Kidney (tissue), 14 donors: ENCODE results near the gene ERBIN. TPM values are rescaled to one million over a fixed set of nuclear protein-coding genes. Genes with fewer than 3 reads are reported as not detected.
"Not testable (repeated sequence)": the region's sequence is repeated elsewhere in the genome, so short reads cannot be mapped to it uniquely, and the experiment has no call there.

Source experiments
- DNase-seq, 5 donors: peaks; one replicate each; pipeline ENCODE4 v3.0.0-alpha.2; 2013 to 2020
- FAIRE-seq: peaks from 2 replicates; lab custom pipeline; 2012; peaks lifted over from hg19 to GRCh38; lab: Jason Lieb, UNC
- H3K27ac ChIP-seq, 2 donors: one replicate each; pipeline ENCODE4 v1.7.0; 2013; ENCODE audit warnings: low read depth in 2 of 2, low read length in 2 of 2, inconsistent platforms in 1 of 2
- H3K27me3 ChIP-seq: one replicate; pipeline ENCODE4 v1.7.1; 2013; ENCODE audit warnings: low read length, inconsistent platforms; ENCODE audit not compliant: control insufficient read depth, insufficient read depth
- H3K36me3 ChIP-seq, 3 donors: one replicate each; pipeline versions ENCODE4 v1.7.0 to v1.7.1; 2013; ENCODE audit warnings: low read length in 3 of 3, control low read depth in 1 of 3, inconsistent platforms in 1 of 3; ENCODE audit not compliant: insufficient read depth in 3 of 3, control insufficient read depth in 2 of 3
- H3K4me1 ChIP-seq, 3 donors: one replicate each; pipeline versions ENCODE4 v1.7.0 to v1.7.1; 2013; ENCODE audit warnings: low read length in 3 of 3, inconsistent platforms in 1 of 3, low read depth in 1 of 3; ENCODE audit not compliant: control insufficient read depth in 2 of 3, insufficient read depth in 2 of 3
- H3K4me3 ChIP-seq, 3 donors: one replicate each; pipeline versions ENCODE4 v1.7.0 to v1.8.1; 2013; ENCODE audit warnings: low read length in 3 of 3, control low read depth in 1 of 3, inconsistent platforms in 1 of 3
- H3K9ac ChIP-seq, 3 donors: one replicate each; pipeline versions ENCODE4 v1.7.0 to v1.7.1; 2013; ENCODE audit warnings: low read length in 3 of 3, control low read depth in 1 of 3, inconsistent platforms in 1 of 3
- H3K9me3 ChIP-seq, 3 donors: one replicate each; pipeline versions ENCODE4 v1.7.0 to v1.7.1; 2013; ENCODE audit warnings: low read length in 3 of 3, control low read depth in 1 of 3, inconsistent platforms in 1 of 3; ENCODE audit not compliant: control insufficient read depth in 2 of 3, insufficient read depth in 1 of 3
- CTCF ChIP-seq: IDR thresholded peaks from 3 replicates; pipeline ENCODE4 v1.5.1; 2012; ENCODE audit warnings: mild to moderate bottlenecking, moderate library complexity, borderline replicate concordance; ENCODE audit not compliant: insufficient read depth; ENCODE audit errors: extremely low read depth
- intact Hi-C: fragments of 100-400 bp; cut with DNase I; formaldehyde crosslinking; loops from one replicate; pipeline ENCODE4 v1.11.1; 2022
- polyA plus RNA-seq: library from polyadenylated mRNA; stranded (reverse); fragments of 350-450 nt; fragmentation: Illumina TruSeq; extraction: RNeasy Lipid Tissue Mini Kit (QIAGEN cat#74804); gene quantifications from one replicate; pipeline ENCODE4 v1.2.3, GENCODE V29; 2014; ENCODE audit warnings: low read depth, low replicate concordance; ENCODE audit not compliant: insufficient read depth
- total RNA-seq: library from RNA; stranded (reverse); fragmentation: NEBNext Ultra II Directional; extraction: Animal tissue kit (Norgen Biotek cat#: 25700); gene quantifications from one replicate; pipeline ENCODE4 v1.2.1, GENCODE V29; 2021
- donor health status: control.
- donor health status: control.
- donor health status: control.
- donor health status: control.
- donor health status: control.
- donor health status: DM: yes; HTN: yes; CAD: no.
- donor health status: Normal renal cell carcinoma (clear cell type).

ERBIN gene
- total and polyA plus RNA-seq, 2 donors from 2014 or later: 14.3 to 85.1 TPM

- peaks cover 0 to 7% (median 0%) of the 10 kb centered on the region in 3 donors for H3K9me3 ChIP-seq
- TF ChIP-seq CTCF: no peak
- DNase-seq: no peak
- intact Hi-C loops: no loop called here
- H3K4me1 ChIP-seq: no peaks in the 10 kb centered on the region
- no peak overlapping the region for H3K9ac ChIP-seq
- H3K27ac ChIP-seq: no peak overlapping the region
- no peak overlapping the region for H3K4me3 ChIP-seq
- H3K27me3 ChIP-seq: no peaks in the 10 kb centered on the region
- H3K36me3 ChIP-seq: no peaks in the 10 kb centered on the region
- FAIRE-seq: no peak
Measured at GRCh38 chr5:65880496-65881072, 45.8 kb upstream of the ERBIN start.

GRCh38 chr5:65882278-65882677 lies 44.1 kb upstream of the ERBIN start:
- H3K4me3 ChIP-seq: no peak overlapping the region
- intact Hi-C loops: no loop called here
- no peak overlapping the region for H3K9ac ChIP-seq
- H3K27me3 ChIP-seq: no peaks in the 10 kb centered on the region
- DNase-seq (no peak), FAIRE-seq (no peak)
- no peak overlapping the region for H3K27ac ChIP-seq
- TF ChIP-seq CTCF: no peak
- peaks cover 0 to 7% (median 0%) of the 10 kb centered on the region in 3 donors for H3K9me3 ChIP-seq
- H3K36me3 ChIP-seq: no peaks in the 10 kb centered on the region
- H3K4me1 ChIP-seq: no peaks in the 10 kb centered on the region

GRCh38 chr5:65883461-65883860 lies 42.9 kb upstream of the ERBIN start:
- FAIRE-seq (no peak), DNase-seq (no peak)
- intact Hi-C loops: no loop called here
- no peak overlapping the region for H3K27ac ChIP-seq
- H3K9ac ChIP-seq: no peak overlapping the region
- H3K36me3 ChIP-seq: no peaks in the 10 kb centered on the region
- no peak overlapping the region for H3K4me3 ChIP-seq
- no peaks in the 10 kb centered on the region for H3K27me3 ChIP-seq
- no peaks in the 10 kb centered on the region for H3K9me3 ChIP-seq
- no peak for TF ChIP-seq CTCF
- H3K4me1 ChIP-seq: no peaks in the 10 kb centered on the region

GRCh38 chr5:65886387-65886786 lies 40.0 kb upstream of the ERBIN start:
- no peak for DNase-seq
- H3K9ac ChIP-seq: no peak overlapping the region
- H3K4me1 ChIP-seq: no peaks in the 10 kb centered on the region
- no peak for TF ChIP-seq CTCF
- intact Hi-C loops: no loop called here
- H3K36me3 ChIP-seq: no peaks in the 10 kb centered on the region
- no peaks in the 10 kb centered on the region for H3K27me3 ChIP-seq
- no peak overlapping the region for H3K4me3 ChIP-seq
- H3K9me3 ChIP-seq: no peaks in the 10 kb centered on the region
- FAIRE-seq: no peak
- H3K27ac ChIP-seq: no peak overlapping the region

GRCh38 chr5:65892024-65892423 lies 34.4 kb upstream of the ERBIN start:
- intact Hi-C loops, H3K4me1 ChIP-seq, H3K36me3 ChIP-seq, DNase-seq, H3K9me3 ChIP-seq, H3K27me3 ChIP-seq, H3K9ac ChIP-seq, H3K27ac ChIP-seq, H3K4me3 ChIP-seq, FAIRE-seq: not testable (repeated sequence)
